ENCODE measurements around the gene NEGR1. TPM values are rescaled to one million over a fixed set of nuclear protein-coding genes. Genes with fewer than 3 reads are reported as not detected.

The NEGR1 gene
- total and polyA plus RNA-seq, 7 donors, result 1.3 to 10.2 (median 2.2) TPM

DNA sequence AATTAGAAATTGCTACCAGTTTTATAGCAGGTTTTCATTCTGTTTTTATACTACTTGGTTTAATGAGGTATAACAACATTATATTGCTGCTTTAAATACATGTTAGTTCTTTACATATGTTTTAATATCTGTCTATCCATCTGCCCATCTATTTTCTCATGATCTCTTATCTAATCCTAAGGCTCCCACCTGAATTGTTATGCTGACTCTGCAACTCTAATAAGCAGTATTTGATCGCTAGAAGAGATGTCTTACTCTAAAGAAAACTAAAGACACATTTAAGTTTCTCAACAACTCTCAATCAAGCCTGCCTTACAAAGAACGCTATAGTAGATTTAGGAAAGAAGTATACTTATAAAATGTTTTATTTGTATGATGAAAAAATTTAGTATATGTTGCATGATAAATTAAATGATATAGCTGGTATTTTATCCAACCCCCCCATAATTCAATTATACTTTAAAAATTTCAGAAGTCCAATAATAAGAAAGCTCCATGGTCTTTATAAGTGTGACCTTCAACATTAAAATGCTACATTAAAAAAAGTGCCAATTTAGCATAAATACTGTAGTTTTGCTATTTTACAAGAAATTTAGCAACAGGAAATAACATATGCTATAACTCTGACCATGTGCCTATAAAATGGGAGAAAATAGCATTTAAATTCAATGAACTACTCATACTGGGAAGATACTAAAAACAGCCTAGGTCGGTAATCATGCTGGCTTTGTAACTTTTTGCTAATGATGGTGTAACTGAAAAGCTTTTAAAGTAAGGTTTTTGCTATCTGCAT lies 180.3 kb downstream of the NEGR1 start:
- no peak for ATAC-seq
- Histone ChIP-seq H3K36me3 (ENCODE audit: insufficient read depth in 1 of 2, low read depth in 1 of 2) (no peaks in the 10 kb centered on the region), H3K27me3 (ENCODE audit: insufficient read depth in 3 of 3, low read length in 2 of 3) (no peaks in the 10 kb centered on the region), H3K4me1 (no peaks in the 10 kb centered on the region), H3K27ac (no peak overlapping the region), H3K9me3 (no peaks in the 10 kb centered on the region), H3K4me3 (no peak overlapping the region)
- intact Hi-C loops (cut with DNase I), result no loop called here
- no peak for DNase-seq
- TF ChIP-seq, protein P1, sequence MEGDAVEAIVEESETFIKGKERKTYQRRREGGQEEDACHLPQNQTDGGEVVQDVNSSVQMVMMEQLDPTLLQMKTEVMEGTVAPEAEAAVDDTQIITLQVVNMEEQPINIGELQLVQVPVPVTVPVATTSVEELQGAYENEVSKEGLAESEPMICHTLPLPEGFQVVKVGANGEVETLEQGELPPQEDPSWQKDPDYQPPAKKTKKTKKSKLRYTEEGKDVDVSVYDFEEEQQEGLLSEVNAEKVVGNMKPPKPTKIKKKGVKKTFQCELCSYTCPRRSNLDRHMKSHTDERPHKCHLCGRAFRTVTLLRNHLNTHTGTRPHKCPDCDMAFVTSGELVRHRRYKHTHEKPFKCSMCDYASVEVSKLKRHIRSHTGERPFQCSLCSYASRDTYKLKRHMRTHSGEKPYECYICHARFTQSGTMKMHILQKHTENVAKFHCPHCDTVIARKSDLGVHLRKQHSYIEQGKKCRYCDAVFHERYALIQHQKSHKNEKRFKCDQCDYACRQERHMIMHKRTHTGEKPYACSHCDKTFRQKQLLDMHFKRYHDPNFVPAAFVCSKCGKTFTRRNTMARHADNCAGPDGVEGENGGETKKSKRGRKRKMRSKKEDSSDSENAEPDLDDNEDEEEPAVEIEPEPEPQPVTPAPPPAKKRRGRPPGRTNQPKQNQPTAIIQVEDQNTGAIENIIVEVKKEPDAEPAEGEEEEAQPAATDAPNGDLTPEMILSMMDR (IDR thresholded peaks at IDR 0.05), result no peak
- WGBS, 3 donors, result 84 to 88% (median 86%) methylated on average over 3 of the region's 3 CpGs

DNA sequence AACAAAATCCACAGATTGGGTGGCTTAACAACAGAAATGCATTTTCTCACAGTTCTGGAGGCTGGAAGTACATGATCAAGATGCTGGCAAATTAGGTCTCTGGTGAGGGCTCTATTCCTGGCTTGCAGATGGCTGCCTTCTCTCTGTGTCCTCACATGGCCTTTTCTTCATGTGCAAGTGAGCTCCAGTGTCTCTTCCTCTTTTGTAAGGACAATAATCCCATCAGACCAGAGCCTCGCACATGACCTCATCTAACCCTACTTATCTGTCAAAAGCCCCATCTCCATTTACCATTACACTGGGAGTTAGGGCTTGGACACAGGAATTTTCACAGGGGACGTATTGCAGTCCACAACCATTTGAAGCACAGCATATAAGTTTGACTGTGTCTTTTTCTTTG lies 181.6 kb downstream of the NEGR1 start:
- no peak for DNase-seq
- intact Hi-C loops (cut with DNase I), result no loop called here
- Histone ChIP-seq H3K27ac (no peak overlapping the region), H3K36me3 (ENCODE audit: insufficient read depth in 1 of 2, low read depth in 1 of 2) (no peaks in the 10 kb centered on the region), H3K4me3 (no peak overlapping the region), H3K9me3 (no peaks in the 10 kb centered on the region), H3K4me1 (no peaks in the 10 kb centered on the region), H3K27me3 (ENCODE audit: insufficient read depth in 3 of 3, low read length in 2 of 3) (no peaks in the 10 kb centered on the region)
- TF ChIP-seq, protein P1 (IDR thresholded peaks at IDR 0.05), result no peak
- WGBS, 3 donors, result 30 to 49% (median 42%) methylated on average over 2 of the region's 2 CpGs
- no peak for ATAC-seq

DNA sequence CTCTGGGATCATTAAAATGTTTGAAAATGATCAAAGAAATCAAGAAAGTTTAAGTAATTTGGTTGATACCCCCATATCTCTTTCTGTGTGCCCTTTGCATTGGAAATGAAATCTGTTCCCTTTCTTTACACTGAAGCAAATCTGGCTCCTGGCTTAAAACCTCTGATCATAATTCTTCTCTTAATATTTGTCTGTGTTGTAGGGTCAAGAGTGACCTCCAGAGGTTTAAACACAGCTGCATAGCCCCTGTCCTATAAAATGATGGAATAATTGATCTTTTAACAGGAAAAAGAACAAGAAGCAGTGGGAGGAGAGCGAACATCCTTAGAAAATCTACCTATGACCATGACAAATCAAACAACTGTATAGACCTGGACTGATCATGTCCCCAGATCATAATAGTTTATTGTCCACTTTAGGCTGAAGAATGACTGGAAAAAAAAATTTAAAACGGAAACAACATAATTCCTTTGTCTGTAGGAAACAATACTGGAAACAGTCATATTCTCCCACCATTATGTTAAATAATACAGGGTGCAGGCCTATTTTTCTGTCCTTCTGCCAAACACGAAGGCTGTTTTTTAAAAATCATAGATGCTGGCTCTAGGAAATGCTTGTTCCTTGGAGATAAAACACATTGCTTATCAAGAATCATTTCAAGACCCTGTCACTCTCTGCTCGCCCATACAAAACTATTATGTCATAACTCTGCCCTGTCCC lies 184.3 kb downstream of the NEGR1 start:
- Histone ChIP-seq H3K27ac (no peak overlapping the region), H3K4me3 (no peak overlapping the region), H3K27me3 (ENCODE audit: insufficient read depth in 3 of 3, low read length in 2 of 3) (no peaks in the 10 kb centered on the region), H3K9me3 (no peaks in the 10 kb centered on the region), H3K4me1 (no peaks in the 10 kb centered on the region), H3K36me3 (ENCODE audit: insufficient read depth in 1 of 2, low read depth in 1 of 2) (no peaks in the 10 kb centered on the region)
- DNase-seq (no peak), ATAC-seq (no peak)
- TF ChIP-seq, protein P1 (IDR thresholded peaks at IDR 0.05), result no peak
- intact Hi-C loops (cut with DNase I), result no loop called here
- 76 to 82% (median 76%) methylated on average over 4 of the region's 4 CpGs for WGBS, 3 donors

DNA sequence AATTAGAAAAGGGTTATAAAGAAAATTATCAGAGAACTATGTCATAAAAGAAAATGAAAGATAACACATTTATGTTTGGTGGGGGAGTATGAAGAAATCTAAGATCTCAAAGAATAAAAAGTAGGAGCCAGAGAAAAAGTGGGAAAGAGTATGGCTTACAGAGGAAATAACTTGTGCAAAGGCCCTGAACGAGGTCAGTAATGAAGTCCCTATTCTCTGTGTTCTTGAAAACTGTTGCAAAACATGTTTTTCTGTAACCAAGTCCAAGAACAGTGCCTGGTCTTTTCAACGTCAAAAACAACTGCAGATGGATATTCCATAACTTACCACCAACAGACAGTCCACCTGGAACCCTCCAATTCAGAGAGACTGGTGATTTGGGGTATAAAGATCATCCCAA lies 188.1 kb downstream of the NEGR1 start:
- intact Hi-C loops (cut with DNase I), result no loop called here
- 43 to 69% (median 53%) methylated on average over 2 of the region's 2 CpGs for WGBS, 3 donors
- no peaks in the 10 kb centered on the region for H3K36me3 ChIP-seq (ENCODE audit: insufficient read depth in 1 of 2, low read depth in 1 of 2)
- H3K4me3 ChIP-seq, result no peak overlapping the region
- TF ChIP-seq, protein P1 (IDR thresholded peaks at IDR 0.05), result no peak
- DNase-seq (no peak), ATAC-seq (no peak)
- H3K27me3 ChIP-seq (ENCODE audit: insufficient read depth in 3 of 3, low read length in 2 of 3), result no peaks in the 10 kb centered on the region
- H3K27ac ChIP-seq, result no peak overlapping the region
- H3K9me3 ChIP-seq, result no peaks in the 10 kb centered on the region
- H3K4me1 ChIP-seq, result no peaks in the 10 kb centered on the region

Measured in psoas muscle (tissue), 8 donors.